ENCODE data around the gene PDLIM7.
"Not testable (repeated sequence)": the region's sequence is repeated elsewhere in the genome, so short reads cannot be mapped to it uniquely, and the experiment has no call there.

PDLIM7 gene, protein sequence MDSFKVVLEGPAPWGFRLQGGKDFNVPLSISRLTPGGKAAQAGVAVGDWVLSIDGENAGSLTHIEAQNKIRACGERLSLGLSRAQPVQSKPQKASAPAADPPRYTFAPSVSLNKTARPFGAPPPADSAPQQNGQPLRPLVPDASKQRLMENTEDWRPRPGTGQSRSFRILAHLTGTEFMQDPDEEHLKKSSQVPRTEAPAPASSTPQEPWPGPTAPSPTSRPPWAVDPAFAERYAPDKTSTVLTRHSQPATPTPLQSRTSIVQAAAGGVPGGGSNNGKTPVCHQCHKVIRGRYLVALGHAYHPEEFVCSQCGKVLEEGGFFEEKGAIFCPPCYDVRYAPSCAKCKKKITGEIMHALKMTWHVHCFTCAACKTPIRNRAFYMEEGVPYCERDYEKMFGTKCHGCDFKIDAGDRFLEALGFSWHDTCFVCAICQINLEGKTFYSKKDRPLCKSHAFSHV

DNA sequence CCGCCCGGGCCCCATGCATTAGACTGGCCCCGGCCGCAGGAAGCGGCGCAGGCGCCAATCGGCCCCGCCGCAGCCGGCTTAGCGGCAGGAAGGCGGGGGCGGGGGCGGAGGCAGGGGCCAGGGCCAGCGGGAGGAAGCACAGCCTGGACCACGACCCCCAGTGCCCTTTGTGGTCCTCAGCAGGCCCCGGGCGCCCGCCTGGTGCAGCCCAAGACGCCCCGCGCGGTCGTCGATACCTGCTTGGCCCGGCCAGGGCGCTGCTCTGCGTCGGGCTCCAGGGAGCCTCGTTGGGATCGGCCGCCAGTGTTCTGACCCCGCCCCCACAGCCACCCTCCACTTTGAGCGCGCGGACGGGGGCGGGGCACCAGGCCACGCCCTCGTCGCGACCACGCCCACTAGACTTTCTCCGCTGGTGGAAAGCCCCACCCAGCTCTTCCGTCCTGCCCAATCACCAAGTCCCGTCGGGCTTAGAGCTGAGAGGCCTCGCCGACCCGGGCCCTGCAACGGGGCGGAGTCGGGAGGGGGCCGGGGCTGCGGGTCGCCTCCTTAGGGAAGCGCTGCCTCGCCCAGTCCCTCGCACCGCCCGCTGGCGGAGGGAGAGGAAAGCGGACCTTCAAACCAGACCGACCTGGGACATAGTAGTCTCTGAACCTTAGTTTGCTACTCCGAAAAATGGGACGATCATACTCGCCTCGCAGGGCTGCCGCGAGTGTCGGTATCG is at the start of gene PDLIM7:
PDLIM7 (minus strand) TSS at position 313 of the 721 bp plus-strand sequence. CDS start 1,092 bp downstream, outside the sequence.
- peak; percentile 88 to 92 for DNase-seq (ENCODE audit: low read depth in 2 of 2)

DNA sequence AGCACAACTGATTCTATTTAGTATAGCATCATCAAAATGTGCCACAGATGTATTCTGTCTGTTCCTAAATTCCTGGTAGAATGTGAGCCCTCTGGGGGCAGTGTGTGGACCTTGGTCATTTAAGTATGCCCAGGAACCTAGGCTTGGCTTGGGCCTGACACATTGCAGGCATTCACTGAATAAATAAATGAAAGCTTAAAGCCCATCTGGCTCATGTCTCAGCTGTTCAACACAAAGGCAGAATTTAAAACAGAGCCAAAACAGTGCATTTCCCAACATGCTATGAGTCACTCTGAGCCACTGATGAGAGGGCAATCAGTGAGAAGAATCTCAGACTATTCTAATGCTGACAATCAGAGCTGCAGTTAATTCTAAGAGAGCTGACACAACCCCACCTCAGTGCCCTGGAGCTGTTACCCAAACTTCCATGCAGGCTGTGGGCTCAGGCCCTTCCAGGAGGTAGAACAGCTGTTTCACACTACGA is 48.9 kb upstream of the PDLIM7 start:
- no peak for DNase-seq (ENCODE audit: low read depth in 2 of 2)

DNA sequence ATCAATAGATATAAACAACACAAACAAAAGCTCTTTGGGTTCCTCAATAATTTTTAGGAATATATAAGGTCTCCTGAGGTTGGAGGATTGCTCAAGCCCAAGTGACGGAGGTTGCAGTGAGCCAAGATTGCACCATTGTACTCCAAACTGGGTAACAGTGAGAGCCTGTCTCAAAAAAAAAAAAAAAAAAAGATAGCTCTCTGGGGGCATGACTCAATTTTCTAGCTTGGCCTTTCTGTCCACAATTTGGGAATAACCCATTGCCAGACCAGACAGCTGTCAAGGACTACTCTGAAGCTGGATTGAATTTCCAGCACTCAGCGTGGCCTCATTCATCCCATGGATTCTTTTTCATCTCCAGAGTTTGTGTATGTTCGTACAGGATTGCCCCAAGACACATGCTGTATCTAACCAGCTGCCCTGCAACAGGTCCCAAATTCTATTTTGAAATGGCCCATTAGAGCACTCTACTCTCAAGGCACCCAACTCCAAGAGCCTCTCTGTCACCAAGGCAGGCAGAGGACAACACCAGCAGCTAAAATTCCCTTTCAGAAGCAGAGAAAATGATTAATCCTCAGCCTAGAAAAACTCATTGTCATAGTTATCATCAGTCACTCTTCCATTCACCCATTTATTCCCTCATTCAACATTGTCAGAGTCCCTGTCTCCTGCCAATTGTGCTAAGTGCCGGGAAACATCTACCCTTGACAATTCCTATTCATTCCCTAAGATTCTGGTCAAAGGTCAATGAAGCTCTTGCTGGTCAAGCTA is 48.3 kb upstream of the PDLIM7 start:
- no peak for DNase-seq (ENCODE audit: low read depth in 2 of 2)

DNA sequence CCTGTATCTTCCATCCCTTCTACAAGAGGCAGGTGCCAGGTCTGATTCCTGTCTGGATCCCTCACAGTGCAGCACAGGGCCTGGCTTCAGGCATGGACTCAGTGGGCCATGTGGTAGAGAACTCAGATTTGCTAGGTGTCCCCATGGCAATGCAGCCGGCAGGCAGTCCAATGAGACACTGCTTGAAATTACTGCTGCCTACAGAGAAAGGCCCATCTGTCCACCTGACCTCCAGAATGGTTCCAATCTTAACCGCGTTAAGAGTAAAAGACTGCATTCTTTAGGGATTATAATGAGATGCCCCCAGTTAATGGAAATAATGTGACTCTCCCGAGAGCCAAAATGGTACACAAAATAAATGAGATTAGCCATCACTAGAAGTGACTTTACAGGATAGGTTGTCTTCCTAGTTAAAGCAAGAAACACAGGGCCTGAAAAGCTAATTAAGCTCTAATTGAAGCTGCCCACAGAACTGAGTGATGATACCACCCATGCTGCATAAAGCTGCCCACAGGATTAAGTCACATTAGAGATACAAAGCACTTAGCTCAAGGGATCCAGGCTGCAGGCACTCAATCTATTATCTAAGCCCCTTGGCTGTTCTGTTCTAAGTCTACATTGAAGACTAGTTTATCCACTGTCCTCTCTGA is 45.5 kb upstream of the PDLIM7 start:
- no peak for DNase-seq (ENCODE audit: low read depth in 2 of 2)

DNA sequence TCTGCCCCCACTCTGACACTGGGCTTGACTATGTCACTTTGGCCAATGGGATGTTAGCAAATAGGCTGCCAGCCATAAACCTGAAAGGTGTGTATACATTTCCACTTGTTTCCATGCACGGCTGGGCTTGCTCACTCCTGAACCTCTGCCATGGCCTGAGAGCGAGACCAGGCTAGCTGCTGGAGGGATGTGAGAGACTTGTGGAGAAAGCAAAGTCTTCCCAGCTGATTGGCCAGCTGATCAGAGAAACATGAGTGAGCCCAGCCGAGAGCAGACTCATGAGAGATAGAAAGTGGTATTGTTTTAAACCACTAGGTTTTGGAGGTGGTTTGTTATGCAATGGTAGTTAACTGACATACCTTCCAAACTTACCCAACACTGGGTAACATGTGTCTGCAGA is 43.0 kb upstream of the PDLIM7 start:
- DNase-seq (ENCODE audit: low read depth in 2 of 2): no peak

DNA sequence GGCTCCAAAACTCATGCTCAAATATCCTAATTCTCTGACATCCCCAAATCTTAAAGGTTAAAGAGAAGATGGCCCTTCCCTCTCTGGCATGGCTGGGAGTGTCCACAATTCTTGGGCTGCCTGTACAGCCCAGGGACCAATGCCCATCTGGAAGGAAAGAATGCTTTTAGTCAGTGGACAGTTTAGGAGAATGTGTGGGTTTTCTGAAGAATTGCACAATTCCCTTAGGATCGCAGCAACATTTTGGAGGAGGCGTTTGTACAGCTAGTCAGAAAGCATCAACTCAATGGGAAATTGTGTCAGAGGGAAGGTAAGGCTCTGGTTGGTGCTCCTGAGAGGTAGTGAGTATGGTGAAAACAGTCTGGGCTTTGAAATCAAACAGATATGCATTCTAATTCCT is 42.0 kb upstream of the PDLIM7 start:
- no peak for DNase-seq (ENCODE audit: low read depth in 2 of 2)

DNA sequence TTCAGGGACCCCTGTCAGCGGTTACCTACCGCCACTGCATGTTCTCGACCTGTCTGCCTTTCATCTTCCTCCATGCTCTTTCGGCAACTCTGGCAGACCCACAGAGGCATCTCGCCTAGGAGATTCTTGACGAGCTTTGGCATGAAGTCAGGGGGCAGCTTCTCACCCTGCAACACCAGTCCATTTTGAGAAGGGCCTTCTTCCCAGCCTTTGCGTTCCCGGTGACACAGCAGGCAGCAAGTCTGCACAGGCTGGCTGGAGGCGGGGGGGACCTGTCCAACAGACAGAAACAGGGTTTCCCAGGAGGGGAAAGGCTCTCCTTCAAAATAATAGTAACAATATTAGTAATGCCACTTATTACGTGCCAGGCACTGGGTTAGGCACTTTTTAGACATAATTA is 41.5 kb upstream of the PDLIM7 start:
- DNase-seq (ENCODE audit: low read depth in 2 of 2): no peak

DNA sequence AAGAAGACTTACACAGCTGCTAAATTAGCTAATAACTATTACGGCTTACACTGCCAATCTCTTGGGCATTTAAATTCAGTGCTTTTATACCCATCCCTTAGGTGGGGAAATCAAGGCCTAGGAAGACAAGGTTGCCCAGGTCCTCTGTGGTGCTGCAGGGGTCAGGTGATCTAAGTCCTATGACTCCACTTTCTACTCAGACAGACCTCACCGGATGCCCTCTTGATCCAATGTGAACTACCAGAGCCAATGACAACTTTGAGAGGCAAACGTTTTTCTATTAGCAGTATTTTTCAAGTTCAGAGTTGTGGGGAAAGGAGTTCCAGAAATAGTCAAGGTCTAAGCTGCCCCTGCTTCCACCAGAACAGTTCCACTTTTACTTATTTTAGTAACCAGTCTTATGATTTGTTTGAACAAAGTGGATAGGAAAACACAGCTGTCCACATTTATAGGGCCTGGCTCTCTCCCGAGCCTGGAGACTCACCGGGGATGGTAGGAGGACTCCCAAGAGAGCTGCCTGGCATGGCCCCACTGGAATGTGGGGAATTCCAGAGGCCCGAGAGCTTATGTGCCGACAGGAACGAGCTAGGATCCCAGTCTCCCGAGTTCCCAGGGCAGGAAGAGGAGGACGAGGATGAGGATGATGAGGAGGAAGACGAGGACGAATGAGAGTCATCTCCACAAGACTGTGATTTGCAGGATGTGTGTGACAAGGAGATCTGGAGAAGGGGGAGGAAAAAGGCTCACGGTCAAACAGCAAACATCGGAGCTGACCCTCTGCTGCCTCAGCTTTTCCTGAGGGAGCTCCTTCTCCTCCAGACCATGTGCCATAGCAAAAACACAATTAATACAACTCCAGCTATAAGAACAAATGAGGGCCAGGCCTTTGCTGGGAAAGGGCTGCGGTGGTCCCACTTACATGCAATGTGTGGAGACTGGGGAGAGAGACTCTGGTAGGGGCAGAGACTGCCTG is 40.3 kb upstream of the PDLIM7 start:
- no peak for DNase-seq (ENCODE audit: low read depth in 2 of 2)

DNA sequence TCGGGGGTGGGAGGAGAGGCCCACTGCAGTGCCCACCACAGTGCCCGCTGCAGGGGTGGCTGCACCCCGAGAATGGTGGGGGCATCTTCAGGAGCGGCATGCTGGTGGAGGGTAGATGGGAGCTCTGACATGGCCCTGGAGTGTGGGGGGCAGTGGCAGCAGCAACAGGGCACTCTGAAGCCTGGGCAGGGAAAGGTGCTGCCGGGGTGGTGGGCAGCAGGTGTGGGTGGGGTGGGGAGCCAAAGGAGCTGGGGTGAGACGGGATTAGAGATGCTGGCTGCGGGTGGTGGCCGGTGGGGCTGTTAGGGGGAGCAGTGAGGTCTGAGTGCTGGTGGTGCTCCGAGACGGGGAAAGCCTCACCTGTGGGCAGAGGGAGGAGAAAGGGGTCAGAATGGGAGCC is 39.0 kb upstream of the PDLIM7 start:
- DNase-seq (ENCODE audit: low read depth in 2 of 2): no peak

DNA sequence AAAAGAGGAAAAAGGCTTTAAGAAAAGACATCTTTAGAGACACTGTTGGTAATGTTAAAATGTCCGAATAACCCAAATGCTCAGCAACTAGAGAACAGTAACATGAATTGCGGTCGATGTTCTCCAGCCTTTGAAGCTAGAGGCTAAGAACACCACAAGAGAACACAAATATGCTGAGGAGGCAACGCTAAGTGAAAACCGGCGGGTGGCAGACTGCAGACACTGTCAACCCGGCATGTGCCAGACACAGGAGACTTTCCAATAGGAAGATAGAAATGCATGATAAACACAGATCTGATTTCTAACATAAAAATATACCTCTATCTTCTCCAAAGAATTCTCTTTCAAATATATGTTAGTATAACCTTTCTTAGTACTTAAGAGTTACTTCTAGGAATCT is 37.7 kb upstream of the PDLIM7 start:
- DNase-seq (ENCODE audit: low read depth in 2 of 2): no peak

DNA sequence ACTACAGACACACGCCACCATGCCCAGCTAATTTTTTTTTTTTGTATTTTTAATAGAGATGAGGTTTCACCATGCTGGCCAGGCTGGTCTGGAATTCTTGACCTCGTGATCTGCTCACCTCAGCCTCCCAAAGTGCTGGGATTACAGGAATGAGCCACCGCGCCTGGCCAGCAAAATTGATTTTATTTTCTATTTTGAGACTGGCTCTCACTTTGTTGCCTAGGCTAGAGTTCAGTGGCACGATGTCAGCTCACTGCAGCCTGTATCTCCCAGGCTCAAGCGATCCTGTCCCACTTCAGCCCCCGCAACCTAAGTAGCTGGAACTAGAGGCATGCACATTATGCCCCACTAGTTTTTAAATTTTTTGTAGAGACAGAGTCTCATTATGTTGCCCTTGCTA is 37.0 kb upstream of the PDLIM7 start:
- DNase-seq (ENCODE audit: low read depth in 2 of 2): not testable (repeated sequence)

DNA sequence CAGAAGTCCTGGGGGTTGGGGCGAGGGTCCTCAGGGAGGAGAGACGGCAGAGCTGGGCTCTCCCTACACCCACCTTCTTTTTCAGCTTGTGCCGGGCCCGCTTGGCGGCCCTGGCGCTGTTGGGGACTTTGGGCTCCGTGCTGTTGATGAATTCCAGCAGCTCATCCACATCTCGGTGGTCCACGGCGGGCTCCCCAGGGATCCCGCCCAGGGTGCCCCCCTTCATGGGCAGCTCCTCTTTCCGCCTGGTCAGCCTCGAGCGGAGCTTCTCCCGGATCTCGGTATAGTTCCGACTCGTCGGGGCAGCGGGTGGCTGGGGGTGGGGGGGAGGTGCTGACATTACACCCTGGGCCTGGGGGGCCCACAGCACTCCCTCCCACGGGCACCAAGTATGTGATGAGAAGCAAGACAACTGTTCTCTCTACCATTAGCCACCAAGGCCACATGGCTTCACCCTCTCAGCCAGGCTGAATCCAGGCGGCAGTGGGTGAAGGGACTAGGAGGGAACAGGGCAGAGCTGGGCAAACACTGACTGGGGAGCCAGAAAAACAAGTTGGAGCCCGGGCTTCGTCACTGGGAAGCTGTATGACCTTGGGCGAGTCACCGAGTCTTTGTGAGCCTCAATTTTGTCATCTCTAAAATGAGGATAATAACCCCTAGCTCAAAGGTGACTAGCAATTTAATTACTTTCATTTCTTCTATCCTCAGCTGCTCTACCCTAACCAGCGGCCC is 34.0 kb upstream of the PDLIM7 start:
- DNase-seq (ENCODE audit: low read depth in 2 of 2): no peak

DNA sequence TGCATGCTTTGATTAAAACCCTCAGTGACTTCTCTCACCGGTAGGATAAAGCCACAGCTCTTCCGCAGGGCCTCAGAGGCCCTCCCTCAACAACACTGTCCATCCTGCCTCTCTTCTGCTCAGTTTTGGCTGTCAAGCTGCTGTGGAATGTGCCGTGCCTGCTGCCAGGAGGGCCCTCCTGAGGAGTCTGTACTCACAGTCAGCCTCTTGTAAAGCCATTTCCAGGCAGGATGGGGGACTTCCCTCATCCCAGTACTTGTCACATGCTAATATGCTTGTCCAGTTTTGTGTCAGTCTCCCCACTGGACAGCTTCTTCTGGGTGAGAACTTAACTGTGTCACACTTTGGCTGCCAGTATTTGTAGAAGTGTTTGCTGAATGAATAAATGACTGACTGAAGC is 33.2 kb upstream of the PDLIM7 start:
- DNase-seq (ENCODE audit: low read depth in 2 of 2): no peak

DNA sequence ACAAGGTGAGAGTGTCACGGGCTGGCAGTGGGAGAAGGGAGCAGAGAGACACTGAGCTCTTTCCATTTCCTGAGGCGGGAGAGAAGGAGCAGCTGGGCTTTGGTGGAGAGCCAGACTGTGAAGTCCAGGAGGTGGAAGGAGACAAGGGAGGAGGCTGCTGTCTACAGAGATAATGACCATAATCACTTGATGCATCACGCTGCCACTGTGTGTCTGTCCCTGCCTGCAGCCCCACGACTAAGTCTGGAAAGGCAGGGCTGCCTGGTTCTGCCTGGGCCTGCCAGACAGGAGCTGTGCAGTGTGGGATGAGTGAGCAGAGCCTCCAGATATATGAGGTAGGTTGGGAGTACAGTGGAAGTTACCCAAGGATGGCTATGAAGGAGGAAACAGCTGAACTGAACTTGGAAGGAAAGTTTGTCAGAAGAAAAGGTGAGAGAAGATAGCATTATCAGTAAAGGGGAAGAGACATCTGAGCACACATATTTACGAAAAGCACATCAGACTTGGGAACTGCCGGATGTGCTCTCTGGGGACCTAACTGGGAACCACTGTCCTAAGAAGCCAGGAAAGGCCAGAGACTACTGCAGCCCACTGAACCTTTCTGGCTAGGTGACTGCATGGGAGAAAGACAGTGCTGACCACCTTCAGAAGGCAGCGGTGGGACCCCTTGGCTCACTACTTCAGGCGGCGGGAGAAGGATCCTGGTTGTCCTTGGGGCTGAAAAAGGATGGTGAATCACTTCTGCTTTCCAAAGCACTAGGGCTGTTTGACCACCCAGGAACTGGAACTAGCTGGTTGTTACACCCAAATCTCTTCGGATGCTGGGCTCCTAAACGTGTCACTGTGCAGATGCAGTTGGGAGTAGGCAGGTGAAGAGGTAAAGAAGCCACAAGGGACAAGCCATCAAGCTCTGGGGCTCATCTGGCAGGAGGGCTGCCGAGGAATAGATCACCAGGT is 32.1 kb upstream of the PDLIM7 start:
- no peak for DNase-seq (ENCODE audit: low read depth in 2 of 2)

DNA sequence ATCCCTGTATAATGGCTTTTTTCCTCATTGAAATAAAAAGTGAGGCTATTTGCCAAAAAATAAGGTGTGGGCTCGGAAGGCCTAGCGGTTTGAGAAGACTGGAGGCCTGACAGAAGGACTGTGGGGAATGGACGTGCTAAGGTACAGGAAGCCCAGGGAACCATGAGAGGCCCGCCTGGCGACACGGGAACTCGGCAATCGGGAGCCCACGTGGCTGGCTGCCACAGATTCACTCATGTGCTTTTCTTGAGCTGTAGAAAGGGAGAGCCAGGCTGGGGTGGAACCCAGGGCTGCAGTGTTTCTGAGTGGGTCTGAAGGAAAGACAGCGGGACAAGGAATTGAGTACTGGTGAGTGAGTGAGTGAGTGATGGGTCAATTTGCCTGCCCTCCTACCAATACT is 31.2 kb upstream of the PDLIM7 start:
- no peak for DNase-seq (ENCODE audit: low read depth in 2 of 2)

DNA sequence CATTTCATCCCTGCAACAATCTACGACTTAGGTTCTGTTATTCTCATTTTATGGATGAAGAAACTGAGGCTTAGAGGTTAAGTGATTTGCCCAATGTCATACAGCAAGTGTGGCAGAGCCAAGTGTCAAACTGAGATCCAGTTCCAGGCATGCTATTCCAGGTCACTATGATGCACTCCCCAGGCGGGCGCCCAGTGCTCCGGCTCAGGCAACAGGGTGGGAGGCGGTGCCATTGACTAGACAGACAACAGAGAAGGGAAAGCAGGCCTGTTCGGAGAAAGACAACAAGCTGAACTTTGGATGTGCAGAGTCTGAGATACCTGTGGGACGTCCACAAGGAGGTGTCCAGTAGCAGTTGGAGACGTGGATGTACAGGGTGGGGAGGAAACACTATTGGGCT is 30.2 kb upstream of the PDLIM7 start:
- DNase-seq (ENCODE audit: low read depth in 2 of 2): no peak

DNA sequence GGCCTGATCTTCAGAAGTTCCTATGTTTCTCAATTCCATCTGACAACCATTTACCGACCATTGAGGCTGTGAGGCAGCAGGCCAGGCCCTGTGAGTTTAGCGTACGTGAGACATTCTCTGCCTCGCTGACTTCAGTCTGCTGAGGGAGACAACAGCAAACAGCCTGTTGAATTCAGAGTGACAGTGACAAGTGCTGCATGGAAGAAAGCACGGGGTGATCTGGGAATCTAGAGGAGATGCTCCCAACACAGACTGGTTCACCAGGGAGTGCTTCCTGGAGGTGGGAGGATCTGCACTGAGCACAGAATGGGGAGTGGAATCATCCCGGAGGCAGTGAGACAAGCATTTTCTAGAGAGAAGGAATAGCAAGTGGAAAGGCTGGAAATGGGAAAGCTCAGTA is 29.4 kb upstream of the PDLIM7 start:
- no peak for DNase-seq (ENCODE audit: low read depth in 2 of 2)

DNA sequence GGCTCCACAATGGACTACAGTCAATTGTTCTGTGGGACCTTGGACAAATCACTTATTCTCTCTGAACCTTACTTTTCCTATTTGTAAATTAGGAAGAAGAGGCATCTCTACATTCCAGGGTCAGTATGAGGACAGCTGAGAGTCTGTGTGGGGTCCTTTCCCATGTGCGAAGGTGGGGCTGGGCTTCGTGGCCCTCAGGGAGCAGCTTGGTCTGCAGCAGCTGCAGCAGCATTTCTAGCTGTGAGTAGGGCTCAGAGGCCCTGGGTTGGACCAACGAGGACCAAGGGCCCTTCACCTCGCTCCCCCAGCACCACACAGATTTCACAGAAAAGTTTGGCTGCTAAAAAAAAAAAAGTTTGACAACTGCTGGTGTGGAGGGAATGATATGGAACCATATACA is 28.8 kb upstream of the PDLIM7 start:
- DNase-seq (ENCODE audit: low read depth in 2 of 2): no peak
